SIG-M5 treated with dmso at 0.1 percent for 504 hours (cell line): Measurements from ENCODE around the gene SMIM29.
A peak's percentile ranks its signal among the peaks of the same experiment; 100 is the strongest.
"Not testable (repeated sequence)": the region's sequence is repeated elsewhere in the genome, so short reads cannot be mapped to it uniquely, and the experiment has no call there.

Experiments used
- DNase-seq: peaks from one replicate; lab custom pipeline; 2025; ENCODE audit not compliant: unreplicated experiment; lab: John Stamatoyannopoulos, UW

SMIM29 gene

DNA sequence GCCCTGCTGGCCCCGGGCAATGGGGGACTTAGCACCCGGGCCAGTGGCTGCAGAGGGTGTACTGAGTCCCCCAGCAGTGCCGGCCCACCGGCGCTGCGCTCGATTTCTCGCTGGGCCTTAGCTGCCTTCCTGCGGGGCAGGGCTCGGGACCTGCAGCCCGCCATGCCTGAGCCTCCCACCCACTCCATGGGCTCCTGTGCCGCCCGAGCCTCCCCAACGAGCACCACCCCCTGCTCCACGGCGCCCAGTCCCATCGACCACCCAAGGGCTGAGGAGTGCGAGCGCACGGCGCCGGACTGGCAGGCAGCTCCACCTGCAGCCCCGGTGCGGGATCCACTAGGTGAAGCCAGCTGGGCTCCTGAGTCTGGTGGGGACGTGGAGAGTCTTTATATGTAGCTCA lies 20.3 kb upstream of the SMIM29 start:
- not testable (repeated sequence) for DNase-seq

- DNase-seq, result no peak
Measured at GRCh38 chr6:34267746-34268145, 18.9 kb upstream of the SMIM29 start.

GRCh38 chr6:34263484-34263883 lies 14.7 kb upstream of the SMIM29 start:
- DNase-seq, result not testable (repeated sequence)

- no peak for DNase-seq
Measured at GRCh38 chr6:34260576-34261267, 11.9 kb upstream of the SMIM29 start.

- no peak for DNase-seq
Measured at GRCh38 chr6:34259529-34260069, 10.8 kb upstream of the SMIM29 start.

GRCh38 chr6:34252395-34252794 lies 3.6 kb upstream of the SMIM29 start:
- DNase-seq, result not testable (repeated sequence)

GRCh38 chr6:34249469-34250261 lies 859 bp upstream of the SMIM29 start:
- DNase-seq, result no peak

- DNase-seq, result no peak
Measured at GRCh38 chr6:34248198-34248726, 544 bp downstream of the SMIM29 start.

- DNase-seq, result no peak
Measured at GRCh38 chr6:34247481-34248197, 1.2 kb downstream of the SMIM29 start.

GRCh38 chr6:34246563-34247391 lies 2.0 kb downstream of the SMIM29 start:
- DNase-seq, result peak; percentile 25

DNA sequence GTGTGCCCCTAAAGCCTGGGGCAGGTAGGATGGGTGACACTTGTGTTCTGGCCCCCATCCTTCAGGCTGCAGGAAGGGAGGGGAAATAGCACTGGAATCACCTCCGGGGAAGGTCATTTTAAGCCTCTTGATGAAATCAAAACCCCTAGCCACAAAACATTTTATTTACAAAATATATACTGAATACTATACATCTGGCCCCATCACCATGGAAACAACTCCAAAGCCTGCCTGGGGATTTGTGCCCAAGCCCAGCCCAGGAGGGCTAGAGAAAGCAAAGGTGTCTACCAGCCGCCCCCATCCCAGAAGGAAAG lies 2.6 kb downstream of the SMIM29 start:
- no peak for DNase-seq

GRCh38 chr6:34245761-34246140 lies 3.1 kb downstream of the SMIM29 start:
- not testable (repeated sequence) for DNase-seq

DNA sequence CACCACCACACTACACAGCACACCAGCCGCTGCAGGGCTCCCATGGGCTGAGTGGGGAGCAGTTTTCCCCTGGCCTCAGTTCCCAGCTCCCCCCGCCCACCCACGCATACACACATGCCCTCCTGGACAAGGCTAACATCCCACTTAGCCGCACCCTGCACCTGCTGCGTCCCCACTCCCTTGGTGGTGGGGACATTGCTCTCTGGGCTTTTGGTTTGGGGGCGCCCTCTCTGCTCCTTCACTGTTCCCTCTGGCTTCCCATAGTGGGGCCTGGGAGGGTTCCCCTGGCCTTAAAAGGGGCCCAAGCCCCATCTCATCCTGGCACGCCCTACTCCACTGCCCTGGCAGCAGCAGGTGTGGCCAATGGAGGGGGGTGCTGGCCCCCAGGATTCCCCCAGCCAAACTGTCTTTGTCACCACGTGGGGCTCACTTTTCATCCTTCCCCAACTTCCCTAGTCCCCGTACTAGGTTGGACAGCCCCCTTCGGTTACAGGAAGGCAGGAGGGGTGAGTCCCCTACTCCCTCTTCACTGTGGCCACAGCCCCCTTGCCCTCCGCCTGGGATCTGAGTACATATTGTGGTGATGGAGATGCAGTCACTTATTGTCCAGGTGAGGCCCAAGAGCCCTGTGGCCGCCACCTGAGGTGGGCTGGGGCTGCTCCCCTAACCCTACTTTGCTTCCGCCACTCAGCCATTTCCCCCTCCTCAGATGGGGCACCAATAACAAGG lies 3.6 kb downstream of the SMIM29 start:
- DNase-seq, result not testable (repeated sequence)

DNA sequence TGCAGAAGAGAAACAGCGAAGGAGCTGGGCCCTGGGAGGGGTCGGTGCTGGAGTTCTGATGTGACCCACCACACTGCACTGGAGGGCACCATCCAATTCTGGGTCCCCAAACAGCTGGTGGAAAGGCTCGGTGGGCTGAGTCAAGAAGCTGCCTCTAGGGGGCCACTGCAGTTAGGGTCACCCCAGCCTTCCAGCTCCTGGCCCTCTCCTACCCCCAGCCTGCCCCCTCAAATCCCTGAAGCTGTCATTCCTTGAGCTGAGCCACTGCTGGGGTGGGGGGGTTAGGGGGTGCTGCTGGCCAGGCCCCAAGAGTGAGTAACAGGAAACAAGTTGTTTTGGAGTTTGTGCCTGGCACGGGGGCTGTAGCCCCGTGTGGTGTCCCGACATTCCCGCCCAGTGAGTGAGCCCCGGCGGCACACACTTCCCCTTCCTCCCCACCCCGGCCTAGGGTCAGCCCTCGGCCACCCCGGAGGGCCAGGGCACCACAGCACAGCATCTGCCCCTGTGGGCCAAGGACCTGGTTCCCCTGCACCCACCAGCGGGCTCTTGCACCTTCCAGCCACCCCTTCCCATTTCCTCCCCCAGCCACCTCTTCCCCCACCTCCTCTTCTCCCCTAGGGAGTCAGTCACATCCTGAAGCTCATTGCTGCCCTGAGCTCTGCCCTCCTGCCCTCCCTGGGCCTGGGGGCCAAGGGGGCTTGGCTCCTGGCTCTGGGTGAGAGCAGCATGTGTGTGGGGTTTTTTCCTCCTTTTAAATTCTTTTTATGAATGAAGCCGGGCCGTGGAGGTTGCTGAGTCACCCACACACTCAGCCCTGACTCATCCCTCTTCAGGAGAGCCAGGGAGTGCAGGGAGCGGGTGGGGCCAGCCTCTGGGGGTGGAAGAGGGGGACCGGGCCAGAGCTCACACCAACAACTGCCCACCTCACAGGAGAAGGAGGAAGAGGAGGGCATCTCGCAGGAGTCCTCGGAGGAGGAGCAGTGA lies 4.6 kb downstream of the SMIM29 start:
- DNase-seq, result peak; percentile 64

DNA sequence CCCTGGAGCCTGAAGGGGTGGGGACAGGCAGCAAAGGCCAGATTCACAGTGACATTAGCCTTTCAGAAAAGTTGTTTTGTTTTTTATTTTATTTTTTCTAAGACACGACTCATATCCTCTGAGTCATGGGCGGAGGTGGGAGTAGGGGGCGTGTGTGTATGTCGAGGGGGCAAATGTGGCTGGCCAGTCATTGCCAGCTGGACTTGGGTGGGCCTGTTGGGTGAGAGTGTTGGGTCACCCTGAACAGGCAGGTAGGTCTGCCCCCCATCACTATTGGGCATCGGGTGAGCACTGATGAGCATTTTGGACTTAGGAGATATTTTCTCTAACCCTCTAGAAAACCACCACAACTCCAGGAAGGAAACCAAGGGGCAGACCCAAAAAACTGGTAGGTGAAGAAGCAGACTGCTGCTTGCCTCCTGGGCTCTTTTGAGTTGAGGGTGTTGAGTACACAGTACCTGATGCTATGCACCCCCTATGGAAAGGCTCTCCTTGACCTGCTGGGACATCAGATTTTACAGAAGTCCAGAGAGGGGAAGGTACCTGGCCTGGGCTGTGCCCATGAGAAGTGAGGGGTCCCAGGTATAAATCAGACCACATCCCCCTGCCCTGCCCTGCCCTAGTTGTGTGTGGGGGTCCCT lies 5.6 kb downstream of the SMIM29 start:
- no peak for DNase-seq

GRCh38 chr6:34242252-34243130 lies 6.3 kb downstream of the SMIM29 start:
- DNase-seq, result no peak
